GM12872 (cell line): ENCODE measurements around the gene FRMD4A.

ENCODE experiments used
- TF ChIP-seq, protein P1 (sequence below): IDR thresholded peaks from 3 replicates; pipeline ENCODE4 v1.5.1; 2011; ENCODE audit warnings: low read depth, mild to moderate bottlenecking, low read length, moderate library complexity; ENCODE audit not compliant: insufficient read depth

FRMD4A gene

DNA sequence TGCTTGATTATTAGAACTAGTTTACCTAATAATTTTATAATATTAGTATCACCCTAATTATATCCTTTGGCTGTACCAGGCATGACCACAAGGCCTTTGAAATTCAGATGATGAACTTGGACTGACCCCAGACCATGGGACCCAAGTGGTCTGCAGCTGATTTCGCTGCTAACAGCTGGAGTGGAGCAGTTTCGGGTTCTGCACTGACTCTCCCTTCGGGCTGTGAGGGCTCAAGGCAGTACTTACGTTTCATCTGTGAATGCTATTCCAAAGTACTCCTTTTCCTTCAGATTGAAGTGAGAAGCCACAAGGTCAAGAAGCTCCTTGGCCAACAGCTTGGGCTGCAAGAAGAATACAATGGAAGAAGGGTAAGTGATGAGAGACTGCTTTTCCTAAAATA lies 520.2 kb downstream of the FRMD4A start:
- TF ChIP-seq, protein P1, sequence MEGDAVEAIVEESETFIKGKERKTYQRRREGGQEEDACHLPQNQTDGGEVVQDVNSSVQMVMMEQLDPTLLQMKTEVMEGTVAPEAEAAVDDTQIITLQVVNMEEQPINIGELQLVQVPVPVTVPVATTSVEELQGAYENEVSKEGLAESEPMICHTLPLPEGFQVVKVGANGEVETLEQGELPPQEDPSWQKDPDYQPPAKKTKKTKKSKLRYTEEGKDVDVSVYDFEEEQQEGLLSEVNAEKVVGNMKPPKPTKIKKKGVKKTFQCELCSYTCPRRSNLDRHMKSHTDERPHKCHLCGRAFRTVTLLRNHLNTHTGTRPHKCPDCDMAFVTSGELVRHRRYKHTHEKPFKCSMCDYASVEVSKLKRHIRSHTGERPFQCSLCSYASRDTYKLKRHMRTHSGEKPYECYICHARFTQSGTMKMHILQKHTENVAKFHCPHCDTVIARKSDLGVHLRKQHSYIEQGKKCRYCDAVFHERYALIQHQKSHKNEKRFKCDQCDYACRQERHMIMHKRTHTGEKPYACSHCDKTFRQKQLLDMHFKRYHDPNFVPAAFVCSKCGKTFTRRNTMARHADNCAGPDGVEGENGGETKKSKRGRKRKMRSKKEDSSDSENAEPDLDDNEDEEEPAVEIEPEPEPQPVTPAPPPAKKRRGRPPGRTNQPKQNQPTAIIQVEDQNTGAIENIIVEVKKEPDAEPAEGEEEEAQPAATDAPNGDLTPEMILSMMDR: no peak

DNA sequence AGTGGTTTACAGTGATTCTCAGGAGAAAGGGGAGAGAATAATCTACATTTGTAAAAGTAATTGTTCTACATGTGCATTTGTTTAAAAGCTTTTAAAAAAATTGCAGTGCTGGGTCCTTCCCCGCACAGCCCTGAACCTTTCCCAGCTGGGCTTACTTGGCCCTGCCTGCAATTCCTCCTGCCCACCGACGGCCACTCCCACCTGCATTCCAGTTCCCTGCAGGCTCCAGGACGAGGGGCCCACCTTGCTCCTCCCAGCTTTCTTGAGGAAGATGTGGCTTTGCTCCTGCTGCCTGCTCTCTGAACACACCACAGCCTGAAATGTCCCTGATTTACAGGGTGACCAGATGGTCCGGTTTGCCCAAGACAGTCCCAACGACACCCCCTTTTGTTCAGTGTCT lies 521.3 kb downstream of the FRMD4A start:
- TF ChIP-seq, protein P1: no peak

DNA sequence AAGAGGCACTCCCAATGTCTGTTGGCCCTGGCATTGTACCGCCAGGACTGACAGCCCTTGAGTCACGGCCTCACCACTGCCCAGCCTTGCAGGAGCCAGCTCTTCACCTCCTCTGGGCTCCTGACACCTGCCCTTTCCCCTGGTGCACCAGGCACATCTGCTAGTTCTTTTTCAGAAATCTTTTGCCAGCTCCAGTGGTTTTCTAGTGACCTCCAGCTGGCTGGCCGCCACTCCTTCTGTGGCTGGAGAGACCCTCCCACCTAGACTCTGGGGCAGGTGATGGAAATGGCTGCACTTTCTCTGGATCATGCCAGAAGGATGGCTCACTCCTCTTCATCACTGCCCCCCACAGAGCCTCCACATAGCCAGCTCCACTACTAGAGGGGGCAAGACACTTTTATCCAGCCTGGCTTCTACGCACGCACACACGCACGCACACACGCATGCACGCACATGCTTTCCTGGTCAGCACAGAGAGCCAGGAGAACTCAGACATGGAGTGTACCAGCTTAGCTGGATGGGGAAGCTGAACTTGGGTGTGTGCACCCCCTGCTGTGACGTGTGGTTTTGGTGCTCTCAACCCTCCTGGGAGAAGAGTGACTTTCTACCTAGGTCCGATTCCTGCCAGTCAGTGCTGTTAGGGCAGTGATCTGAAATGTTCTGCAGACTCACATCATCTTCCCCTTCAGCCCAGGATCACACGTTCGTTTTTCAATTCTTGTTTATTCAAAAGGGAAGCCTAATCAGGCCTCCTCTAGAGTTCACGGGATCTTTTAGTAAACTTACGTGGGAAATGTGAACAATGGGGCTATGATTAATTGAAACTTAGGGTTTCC lies 522.0 kb downstream of the FRMD4A start:
- TF ChIP-seq, protein P1: no peak

DNA sequence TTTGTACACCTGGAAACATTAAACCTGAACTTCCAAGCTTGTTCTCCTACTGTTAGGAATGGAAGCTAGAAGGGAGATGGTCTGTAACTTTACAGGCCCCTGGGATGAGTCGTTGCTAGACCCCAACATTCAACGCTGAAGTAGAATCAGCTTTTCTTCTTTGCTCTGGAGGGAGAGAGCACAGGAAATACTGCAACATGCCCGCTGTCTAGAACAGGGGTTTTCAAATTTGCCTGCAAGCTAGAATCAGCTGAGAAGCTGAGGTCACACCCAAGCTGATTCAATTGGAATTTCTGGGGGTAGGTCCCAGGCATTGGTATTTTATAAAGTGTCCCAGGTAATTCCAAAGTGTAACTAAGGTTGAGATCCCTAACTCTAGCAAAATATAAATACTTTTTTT lies 524.3 kb downstream of the FRMD4A start:
- TF ChIP-seq, protein P1: no peak

DNA sequence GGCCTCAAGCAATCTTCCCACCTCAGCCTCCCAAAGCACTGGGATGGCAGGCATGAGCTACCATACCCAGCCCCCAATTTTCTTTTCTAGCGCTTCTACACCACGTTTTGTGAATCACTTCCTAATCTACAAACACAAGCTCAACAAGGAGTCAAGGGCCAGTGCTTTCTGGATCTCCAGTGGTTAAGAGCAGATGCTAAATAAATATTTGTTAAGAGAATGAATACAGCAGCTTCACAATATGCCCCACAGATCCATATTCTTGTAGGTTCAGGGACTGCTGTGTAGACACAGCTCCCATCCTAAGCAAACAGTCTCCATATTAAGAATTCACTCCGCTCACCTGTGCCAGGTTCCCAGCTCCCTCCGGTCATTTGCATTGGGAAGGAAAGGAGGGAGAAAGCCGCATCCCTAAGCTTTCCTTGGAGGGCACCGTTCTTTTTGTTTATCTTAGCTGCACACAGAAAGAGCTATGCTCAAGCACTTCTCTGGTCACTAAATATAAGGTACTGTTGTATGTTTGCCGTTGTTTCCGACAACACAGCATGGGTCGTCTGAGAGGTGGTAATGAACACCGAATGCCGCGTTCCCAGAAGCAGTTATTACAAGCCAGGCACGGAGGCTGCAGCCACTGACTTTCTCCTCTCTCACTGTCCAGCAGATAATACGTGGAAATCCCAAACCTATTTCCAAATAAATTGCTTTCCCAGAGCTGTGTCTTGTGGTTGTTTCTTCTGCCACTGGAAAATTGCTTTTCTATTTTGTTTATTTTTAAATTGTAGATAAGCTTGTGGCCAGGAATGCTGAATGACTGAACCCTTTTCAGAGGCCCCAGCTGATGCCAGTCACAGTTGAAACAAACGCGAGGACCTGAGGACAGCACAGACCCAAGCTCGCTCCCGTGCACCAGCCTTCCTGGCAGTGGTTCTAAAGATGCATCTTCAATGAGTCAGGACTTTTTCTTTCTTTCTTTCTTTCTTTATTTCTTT lies 526.9 kb downstream of the FRMD4A start:
- TF ChIP-seq, protein P1: no peak

DNA sequence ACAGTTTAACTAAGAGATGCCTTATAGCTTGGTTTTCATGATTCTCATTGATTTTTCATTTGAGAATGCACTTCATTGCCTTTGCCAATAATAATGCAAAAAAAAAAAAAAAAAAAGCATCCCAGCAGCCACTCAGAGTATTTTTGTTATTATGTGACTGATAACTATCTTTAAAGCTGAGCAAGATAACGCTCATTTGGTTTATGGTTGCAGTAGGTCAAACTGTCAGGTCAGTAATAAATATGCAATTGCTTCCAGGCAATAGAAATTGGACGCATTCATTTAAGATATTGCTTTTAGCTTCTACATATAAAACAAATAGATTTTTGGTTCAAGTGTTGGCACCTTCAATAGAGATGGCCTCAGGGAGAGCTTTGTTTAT lies 528.8 kb downstream of the FRMD4A start:
- TF ChIP-seq, protein P1: no peak
